T-helper 9 cell (primary cell): ENCODE results near the gene P3H2.
"Not testable (repeated sequence)": the region's sequence is repeated elsewhere in the genome, so short reads cannot be mapped to it uniquely, and the experiment has no call there.

Experiments
- DNase-seq: peaks from one replicate; pipeline ENCODE4 v3.0.0-alpha.2; 2020

Gene P3H2

DNA sequence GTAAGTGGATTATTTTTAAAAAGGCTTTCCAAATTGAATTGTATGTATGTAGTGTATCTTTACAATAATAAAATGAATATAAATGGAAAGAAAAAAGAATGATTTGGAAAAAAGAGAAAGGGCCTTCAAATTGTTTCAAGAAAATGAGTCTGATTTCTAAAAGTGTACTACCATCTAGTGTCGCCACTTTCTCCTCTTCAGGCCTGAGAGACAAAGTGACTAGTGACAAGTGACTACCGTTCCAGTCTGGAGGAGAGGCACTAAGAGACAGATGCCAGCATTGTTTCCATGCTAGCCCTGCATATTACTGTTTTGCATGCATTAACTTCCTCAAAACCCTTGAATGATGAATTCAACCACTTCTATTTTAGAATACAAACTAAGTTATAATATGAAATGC is 39.3 kb downstream of the P3H2 start:
- DNase-seq = no peak

GRCh38 chr3:190079173-190079572 is 41.5 kb downstream of the P3H2 start:
- not testable (repeated sequence) for DNase-seq

GRCh38 chr3:190077395-190078045 is 43.2 kb downstream of the P3H2 start:
- DNase-seq = no peak

DNA sequence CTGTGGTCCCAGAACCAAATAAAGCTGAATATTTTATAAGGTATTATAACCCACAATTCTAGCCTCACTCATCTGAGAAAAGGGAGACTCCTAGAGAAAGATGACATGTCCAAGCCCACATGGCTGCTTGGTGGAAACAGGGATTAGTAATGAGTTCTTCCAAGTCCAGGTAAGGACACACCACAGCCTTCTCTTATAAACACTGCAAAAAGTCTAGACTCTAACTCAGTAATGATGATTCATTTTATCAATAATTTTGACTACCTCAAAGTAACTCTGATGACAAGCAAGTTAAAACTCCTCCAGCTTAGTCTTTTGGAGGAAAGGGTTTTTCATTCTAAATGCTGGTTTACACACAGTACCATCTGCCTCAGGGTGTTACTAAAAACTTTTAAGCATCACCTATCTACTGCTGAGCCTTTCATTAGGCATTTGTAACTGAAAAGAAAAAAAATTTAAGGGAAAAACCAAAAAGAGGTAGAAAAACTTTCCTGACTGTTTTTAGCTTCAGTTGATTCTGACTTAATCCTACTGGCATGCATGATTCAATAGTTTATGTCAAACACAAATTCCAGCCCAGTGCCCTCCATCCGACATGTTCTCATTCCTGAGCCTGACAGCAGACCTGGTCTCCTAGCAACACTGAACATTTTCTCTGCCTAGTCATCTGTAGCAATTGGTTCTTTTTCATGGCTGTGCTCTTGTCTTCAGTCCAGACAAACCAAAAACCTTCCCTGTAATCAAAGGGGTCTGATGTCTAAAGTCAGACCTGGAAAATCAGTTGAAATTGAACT is 43.9 kb downstream of the P3H2 start:
- no peak for DNase-seq

- no peak for DNase-seq
These were observed 44.6 kb downstream of the P3H2 start for GRCh38 chr3:190076136-190076535.

- no peak for DNase-seq
These were observed 45.9 kb downstream of the P3H2 start for GRCh38 chr3:190074817-190075216.

- DNase-seq = no peak
These were observed 47.3 kb downstream of the P3H2 start for GRCh38 chr3:190073264-190074008.

DNA sequence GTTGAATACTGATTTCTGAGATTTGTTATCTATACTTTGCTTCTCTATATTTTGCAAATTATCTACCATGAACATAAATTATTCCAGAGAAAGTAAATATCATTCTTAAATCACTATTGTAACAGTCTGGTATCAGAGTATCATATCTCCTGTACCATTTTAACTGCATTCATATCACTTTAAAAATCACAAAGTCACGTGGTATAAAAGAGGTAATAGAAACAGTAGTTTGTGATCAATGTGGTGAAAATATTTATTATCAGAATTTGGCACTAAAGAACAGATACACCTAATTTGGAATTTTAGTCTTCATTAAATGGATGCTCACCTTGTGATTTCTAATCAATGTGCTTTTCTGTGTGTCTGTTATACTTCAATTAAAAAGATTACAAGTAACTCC is 47.8 kb downstream of the P3H2 start:
- DNase-seq = no peak

DNA sequence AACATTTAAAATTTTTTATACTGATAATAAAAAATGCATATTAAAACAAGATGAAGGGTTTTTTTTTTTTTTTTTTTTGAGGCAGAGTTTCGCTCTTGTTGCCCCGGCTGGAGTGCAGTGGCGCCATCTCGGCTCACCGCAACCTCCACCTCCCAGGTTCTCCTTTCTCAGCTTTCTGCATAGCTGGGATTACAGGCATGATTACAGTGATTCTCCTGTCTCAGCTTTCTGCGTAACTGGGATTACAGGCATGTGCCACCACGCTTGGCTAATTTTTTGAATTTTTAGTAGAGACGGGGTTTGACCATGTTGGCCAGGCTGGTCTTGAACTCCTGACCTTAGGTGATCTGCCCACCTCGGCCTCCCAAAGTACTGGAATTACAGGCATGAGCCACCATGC is 48.8 kb downstream of the P3H2 start:
- not testable (repeated sequence) for DNase-seq

- no peak for DNase-seq
These were observed 49.9 kb downstream of the P3H2 start for GRCh38 chr3:190070622-190071347.

DNA sequence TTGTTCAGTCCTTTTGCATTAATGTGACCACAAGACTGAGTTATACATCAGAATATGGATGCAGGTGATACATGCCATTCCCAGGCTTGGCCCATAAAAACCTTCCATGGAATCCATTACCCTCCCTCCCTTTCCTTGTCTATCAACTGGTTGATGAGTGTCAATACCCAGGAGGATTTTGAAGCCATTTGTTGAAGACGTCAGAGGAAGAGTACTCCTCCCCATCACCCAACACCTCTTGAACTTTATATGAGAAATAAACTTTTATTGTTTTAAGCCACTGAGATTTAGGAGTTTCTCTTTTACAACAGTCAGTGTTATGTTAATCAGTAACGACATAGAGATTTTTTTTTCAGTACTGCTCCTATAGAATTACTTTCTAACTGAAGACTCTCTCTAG is 55.5 kb downstream of the P3H2 start:
- no peak for DNase-seq

GRCh38 chr3:190064659-190065058 is 56.0 kb downstream of the P3H2 start:
- no peak for DNase-seq

DNA sequence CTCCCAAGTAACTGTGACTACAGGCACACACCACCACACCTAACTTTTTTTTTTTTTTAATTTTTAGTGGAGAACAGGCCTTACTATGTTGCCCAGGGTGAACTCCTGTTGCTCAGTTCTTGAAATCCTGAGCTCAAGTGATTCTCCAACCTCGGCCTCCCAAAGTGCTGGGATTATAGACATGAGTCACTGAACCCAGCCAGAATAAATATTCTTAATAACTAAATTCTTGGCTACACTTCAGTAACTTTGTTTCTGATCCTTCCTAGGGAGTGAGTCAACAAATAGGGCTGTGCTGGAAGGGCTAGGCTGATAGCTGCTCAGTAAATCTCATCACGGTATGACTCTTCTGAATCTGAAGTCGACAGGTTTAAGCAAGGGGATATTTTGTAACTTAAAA is 56.6 kb downstream of the P3H2 start:
- DNase-seq = no peak

- no peak for DNase-seq
These were observed 57.2 kb downstream of the P3H2 start for GRCh38 chr3:190063490-190063889.

GRCh38 chr3:190060192-190060775 is 60.4 kb downstream of the P3H2 start:
- DNase-seq = no peak

DNA sequence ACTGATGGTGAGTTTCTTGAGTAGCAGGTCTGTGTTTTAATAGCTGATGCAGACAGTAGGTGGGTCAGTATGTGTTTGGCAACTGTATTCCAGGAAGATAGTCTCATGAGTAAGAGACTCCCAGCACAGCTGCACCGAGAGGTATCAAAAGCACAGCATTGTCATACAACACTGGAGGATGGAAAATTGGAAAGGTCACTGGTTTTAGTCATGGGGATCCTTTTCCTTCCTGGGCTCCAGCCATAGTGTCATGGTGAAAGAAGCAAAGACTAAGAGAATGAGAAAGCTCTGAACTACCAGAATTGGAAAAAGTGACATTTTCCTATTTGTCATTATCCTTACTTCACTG is 61.5 kb downstream of the P3H2 start:
- no peak for DNase-seq

- no peak for DNase-seq
These were observed 62.0 kb downstream of the P3H2 start for GRCh38 chr3:190058521-190059241.

GRCh38 chr3:190056742-190057141 is 64.0 kb downstream of the P3H2 start:
- no peak for DNase-seq

DNA sequence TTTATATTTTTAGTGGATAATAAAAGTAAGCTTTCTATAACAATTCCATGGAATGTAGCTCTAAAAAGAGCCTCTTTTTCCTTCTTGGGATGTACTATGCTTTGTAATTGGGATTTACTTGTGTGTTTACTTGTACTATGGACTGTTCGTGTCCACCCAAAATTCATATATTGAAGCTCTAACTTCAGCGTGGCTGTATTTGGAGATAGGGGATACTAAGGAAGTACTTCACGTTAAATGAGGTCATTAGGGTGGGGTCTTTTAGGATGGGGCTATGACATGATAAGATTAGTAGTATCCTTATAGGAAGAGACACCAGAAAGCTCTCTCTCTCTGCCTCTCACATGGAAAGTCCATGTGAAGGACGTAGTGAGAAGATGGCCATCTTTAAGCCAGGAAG is 64.9 kb downstream of the P3H2 start:
- DNase-seq = no peak

DNA sequence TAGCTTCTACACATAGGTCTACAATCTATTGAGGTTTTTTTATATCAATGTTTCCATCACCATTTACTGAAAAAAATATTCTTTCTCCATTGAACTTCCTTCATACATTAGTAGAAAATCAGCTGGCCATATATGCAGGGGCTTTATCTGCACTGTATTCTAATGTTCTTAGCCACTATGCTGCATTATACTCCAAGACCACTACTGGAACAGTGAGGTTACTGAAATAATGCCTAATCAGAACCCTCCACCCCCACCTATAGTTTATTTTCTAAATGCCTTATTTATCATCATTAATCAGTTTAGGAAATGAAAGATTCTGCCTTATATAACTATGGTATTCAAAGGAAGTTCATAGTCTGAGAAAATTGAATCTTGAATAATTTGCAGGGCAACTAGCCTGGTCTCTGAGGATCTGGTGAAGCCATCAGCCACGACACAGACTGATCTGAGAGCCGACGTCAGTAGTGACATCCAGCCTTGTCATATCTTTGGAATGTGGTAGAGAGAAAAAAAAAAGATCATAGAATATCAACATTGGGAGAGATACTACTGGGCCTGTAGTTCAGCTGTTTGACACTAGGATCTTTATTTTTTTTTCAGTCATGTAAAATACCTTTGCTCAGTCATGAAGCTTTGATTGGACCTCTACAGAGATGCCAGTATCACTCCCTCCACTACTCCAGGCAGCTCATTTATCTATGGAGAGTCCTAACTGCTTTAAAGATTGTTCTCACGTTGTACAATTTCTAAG is 66.6 kb downstream of the P3H2 start:
- no peak for DNase-seq

GRCh38 chr3:190051641-190052040 is 69.1 kb downstream of the P3H2 start:
- DNase-seq = no peak
